NCI-H2107 treated with DMSO at 0.1 percent for 48 hours (cell line): ENCODE data around the gene ARHGAP45.

Source experiments
- DNase-seq: peaks from one replicate; lab custom pipeline; 2025; ENCODE audit not compliant: unreplicated experiment; lab: John Stamatoyannopoulos, UW

ARHGAP45 gene

DNA sequence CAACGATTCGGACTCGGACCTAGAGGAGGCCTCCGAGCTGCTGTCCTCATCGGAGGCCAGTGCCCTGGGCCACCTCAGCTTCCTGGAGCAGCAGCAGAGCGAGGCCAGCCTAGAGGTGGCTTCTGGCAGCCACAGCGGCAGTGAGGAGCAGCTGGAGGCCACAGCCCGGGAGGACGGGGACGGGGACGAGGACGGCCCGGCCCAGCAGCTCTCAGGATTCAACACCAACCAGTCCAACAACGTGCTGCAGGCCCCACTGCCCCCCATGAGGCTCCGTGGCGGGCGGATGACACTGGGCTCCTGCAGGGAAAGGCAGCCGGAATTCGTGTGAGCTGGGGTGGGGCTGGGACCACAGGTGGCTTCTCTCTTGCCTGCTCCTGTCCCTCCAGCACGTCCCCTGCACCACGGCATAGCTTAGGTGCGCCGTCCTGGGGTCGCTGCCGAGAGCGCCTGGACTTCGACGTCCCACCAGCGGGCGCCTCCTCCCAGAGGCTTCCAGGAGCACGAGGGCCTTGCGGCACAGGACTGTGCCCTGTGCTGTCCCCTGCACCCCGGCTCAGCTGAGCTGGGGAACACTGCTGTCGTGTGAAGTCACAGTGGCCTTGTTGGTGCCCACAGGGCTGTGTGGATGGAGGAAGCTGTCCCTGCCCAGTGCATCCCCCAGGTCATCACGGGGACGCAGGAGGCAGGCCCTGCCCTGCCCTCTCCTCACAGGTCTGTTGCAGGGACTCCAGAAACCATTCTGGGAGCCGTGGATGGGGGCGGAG, 18.9 kb downstream of the ARHGAP45 start:
- no peak for DNase-seq

DNA sequence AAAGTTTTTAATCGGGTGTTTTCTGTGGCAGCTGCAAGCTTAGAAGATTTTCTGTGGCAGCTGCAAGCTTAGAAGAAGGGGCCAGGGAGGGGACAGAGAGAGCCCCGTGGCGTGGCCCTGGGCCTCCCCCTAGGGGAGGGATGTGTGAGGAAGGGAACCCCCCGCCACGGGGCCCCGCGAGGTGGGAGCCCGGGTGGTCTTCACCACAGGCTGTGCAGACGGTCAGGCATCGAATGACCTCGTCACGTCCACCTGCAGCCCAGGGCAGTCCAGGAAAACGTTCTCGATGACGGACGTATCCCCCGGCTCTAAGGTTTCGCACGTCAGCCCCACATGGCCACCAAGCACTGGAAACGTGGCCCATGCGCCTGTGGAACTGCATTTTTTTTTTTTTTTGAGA, 19.6 kb downstream of the ARHGAP45 start:
- DNase-seq, result no peak

DNA sequence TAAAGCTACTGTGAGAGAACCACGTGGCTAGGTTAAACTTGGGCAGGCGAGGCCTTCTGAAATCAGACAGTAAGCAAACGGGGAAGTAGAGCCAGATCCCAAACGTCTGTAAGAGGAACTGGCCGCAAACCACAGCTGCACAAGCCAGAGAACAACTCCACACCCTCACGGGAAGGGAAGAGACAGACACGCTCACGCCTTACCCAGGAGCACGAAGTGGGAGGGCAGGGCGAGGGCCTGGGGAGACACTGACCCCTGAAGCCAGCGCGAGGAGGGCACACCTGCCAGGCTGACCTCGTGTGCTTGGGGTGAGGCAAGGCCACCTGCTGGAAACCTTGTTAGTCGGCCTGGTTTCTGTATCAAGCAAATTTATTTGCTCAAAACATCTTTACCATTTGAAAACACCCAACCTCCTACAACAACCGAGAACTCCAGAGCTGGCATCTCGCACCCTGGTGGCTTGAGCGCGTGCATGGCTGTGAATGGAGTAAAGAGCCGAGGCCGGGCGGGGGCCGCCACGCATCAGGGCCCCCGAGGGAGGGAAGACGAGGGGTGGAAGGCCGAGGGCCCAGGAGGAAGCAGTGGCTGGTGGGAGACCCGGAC, 20.9 kb downstream of the ARHGAP45 start:
- DNase-seq, result no peak

DNA sequence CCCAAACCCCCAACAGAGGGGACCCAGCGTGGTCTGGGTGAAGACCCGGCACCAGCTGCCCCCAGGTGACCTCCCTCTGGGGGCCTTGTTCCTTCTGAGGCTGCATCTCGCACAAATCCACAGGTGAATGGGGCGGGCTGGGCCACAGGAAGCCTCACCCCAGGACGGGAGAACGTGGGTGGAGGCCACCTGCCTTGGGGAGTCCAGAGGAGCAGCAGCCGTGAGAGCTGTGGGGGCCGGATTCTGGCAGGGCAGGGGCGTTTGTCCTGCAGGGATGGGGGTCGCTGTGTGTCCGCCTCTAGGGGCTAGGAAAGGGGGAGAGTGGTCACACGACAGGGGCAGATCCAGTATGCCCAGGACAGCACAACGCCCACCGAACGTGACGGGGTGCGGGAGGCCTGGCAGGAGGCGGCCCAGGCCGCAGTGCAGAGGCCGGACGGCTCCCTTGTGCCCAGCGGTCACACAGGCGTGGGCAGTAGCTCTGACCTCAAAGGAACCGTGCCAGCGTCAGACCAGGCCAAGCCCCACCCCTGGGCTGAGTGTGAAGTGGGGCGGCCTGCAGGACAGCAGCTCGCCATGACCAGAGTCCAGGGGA, 21.5 kb downstream of the ARHGAP45 start:
- DNase-seq, result no peak

DNA sequence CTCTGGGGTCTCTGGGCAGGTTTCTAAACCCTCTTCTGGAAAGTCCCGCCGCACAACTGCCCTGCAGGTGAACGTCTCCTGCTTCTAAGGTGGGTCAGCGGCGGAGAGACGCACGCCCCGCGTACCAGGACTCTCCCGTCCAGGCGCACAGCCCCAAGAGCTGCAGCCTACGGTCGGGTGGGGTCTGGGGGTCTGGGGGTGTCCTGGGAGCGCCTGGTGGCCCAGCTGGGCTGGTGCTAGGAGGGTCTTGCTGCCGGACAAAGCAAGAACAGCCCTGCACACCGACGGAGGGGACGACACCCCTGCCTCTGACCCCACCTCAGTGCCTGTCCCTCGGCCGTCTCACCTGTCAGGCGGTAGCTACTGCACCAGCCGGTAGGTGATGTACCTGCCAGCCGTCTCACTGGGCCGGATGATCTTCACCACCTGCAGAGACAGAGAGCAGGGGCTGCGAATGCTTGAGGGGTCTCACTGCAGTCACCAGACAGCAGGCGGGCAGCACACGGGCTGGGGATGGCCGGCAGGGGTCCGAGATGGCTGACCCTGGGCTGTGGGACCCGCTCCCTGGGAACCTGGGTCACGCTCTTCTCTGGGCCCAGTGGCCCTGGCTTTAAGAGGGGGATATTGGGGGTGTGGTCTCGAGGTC, 22.3 kb downstream of the ARHGAP45 start:
- no peak for DNase-seq

DNA sequence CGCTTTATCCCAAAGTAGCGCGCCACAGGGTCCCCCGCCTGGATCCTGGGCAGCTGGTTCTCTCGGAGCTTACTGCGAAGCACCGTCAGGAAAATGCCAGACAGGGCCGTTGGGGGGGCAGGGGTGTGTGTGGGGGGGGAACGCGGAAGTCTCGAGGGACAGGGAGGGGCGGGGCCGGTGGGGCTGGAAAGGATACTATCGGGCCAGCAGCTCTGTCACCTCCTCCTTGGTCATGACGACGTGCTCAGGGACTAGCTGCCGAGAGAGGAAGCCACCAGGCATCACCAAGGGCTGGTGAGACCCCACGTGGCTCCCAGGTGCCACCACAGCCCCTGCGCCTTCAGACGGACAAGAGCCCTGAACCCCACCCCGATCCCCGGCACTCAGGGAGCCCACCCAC, 22.9 kb downstream of the ARHGAP45 start:
- DNase-seq, result no peak

DNA sequence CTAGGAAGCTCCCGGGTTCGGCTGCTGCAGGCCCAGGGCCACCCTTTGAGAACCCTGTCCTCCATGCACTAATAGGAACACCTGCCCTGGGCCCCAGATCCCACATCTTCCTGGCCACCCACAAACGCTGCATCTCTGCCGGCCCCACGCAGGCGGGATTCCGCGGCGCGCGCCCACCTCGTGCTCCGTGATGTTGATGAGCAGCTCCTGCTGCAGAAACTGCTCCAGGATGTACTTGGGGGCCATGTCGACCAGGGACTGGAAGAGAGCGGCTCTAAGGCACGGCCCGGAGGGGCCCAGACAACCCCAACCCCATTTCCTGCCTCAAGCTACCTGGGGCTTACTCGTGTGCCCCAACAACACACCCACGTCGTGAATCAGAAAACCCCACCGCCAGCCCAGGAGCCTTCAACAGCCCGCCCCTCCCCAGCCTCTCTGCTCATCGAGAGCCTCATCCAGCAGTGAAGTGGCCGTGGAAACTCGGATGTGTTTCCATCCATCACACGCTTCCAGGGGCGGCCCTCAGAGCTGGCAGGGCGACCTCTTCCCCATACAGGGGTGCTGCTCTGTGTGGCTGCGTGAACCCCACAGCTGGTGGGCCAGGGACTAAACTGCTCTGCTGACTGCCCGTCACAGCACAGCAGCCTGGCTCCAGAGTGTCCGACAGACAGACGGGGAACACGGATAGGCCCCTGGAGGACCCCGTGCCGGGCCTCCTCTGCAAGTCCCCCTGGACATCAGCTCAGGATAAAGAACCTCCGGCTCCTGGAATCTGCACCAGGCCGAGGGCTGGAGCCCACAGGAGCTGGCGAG, 24.0 kb downstream of the ARHGAP45 start:
- DNase-seq, result no peak

DNA sequence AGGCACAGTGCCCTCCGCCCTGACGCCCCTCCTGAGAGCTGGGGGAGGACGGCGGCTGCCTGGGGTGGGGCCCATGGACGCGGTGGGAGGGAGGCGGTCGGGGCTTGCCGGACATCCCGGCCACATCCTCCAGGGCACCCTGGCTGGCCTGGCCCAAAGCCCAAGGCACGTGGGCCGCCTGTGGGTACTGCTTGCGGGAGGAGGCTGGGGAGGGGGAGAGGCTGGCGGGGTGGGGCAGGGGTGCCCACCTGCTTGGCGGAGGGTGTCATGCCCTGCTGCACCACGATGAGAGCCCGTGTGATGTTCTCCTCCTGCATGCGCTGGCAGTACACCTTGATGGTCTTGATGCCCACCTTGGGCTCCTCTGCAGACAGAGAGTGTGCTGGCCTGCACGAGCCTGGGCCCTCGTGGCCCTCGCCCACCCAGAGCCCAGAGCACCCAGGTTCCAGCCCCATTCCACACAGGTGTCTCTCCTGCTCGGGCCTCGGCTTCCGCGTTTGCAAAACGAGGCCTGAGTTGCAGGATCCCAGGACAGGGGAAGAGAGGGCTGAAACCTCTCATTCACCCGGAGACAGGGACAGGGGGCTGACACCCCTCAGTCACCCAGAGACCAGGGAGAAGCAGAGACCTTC, 24.7 kb downstream of the ARHGAP45 start:
- DNase-seq, result no peak

DNA sequence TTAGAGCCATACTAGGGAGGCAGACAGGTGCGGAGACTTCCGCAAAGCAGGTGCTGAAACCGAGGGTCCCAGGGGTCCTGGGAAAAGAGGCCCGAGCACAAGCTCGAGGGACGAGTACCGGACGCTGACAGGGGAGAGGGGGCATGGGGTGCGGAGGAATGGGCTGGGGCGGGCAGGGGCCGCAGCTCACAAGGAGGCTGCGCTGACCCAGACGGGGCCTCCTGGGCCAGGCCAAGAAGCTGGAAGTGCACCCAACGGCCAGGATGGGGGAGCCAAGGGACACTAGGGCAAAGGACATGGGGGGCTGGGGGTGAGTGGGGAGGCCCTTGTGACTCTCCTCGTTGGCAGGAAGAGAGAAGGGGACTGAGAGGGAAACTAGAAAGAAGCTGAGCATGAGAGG, 26.4 kb downstream of the ARHGAP45 start:
- no peak for DNase-seq

DNA sequence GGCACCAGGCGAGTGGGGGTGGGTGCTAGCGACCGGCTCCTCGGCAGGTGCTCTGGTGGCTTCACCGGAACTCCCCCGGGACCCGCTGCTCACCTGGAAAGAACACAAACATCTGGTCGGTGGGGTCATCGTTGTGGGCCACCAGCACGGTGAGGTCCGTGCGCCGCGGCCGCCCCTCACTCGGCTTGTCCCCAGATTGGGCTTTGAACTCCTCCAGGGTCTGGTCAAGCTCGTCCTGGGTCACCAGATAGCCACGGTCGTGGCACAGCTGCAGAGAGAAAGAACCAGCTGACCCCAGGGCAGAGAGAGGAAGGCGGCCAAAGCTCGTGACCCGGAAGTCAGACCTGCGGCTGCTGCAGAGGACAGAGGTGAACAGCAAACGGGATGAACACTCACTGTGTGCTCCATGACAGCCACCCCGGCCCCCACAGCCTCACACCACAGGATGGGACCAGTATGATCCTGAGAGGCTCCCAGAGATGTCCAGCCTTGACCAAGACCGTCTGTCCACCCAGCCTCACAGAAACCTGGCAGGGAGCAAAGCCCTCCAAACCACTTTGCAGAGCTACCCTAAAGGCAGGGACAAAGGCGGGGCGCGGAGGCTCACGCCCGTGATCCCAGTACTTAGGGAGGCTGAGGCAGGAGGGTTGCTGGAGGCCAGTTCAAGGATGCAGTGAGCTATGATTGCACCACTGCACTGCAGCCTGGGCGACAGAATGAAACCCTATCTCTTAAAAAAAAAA, 27.0 kb downstream of the ARHGAP45 start:
- DNase-seq, result no peak

DNA sequence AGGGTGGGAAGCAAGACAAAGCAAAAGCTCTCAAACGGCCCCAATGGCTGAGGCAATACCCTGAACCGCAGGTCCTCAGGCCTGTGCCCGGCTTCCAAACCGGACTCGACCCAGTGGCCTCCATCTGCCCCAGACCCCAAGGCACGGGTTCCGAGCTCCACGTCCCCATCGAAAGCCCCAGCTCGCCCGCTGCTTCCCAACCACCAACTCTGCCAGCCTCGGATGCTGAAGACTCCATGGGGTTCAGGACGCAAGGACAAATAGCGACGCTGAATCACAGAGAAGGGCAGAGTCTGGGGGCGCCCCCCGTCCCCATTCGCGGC, 27.6 kb downstream of the ARHGAP45 start:
- no peak for DNase-seq

DNA sequence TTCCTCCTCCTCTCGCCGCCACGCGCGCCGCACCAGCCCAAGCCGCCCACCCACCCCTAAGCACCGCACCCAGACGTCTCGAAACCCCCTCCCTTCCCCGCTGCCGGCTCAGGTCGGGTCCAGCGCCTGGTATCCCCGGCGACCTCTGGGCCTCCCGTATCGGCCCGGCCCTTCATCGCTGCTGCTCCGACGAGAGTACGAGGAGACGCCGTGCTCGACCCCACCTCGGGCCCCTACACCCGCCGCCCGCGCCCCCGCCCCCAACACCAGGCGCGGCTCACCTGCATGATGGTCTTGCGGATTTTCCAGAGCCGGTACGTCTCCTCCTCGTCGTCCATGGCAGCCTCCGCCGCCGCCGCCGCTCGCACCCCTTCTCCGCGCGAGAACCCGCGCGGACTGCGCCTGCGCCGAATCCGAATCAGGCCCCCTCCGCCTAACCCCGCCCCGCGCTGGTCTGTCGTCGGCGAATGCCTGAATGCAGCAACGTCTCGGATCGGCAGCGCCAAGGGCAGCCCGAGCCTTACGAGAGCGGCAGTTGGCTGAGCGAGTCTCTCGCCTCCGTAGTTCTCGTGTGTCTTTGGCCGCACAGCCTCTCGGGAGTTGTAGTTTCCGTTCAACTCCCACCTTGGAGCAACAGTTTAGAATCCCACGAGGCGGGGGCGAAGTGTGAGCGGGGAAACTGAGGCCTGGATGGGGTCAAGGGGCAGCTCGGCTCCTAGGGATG, 28.2 kb downstream of the ARHGAP45 start, which contains the start of gene POLR2E:
Gene POLR2E, minus strand, starts transcription at position 398 of the 724 bp plus-strand sequence. Its CDS starts 60 bp downstream, at position 338.
- DNase-seq, result peak; percentile 84

DNA sequence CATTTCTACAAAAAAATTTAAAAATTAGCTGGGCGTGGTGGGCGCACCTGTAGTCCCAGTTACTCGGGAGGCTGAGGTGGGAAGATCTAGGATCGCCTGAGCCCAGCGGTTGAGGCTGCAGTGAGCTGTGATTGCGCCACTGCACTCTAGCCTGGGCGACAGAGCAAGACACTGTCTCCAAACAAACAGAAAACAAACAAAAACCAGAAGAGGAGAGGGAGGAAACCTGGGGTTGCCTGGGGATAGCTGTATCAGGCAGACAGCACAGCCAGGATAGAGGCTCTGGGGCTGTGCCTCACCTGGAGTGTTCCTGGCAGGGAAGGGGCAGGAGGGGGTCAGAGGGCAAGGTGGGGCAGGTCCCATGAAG, 30.8 kb downstream of the ARHGAP45 start:
- DNase-seq, result no peak

DNA sequence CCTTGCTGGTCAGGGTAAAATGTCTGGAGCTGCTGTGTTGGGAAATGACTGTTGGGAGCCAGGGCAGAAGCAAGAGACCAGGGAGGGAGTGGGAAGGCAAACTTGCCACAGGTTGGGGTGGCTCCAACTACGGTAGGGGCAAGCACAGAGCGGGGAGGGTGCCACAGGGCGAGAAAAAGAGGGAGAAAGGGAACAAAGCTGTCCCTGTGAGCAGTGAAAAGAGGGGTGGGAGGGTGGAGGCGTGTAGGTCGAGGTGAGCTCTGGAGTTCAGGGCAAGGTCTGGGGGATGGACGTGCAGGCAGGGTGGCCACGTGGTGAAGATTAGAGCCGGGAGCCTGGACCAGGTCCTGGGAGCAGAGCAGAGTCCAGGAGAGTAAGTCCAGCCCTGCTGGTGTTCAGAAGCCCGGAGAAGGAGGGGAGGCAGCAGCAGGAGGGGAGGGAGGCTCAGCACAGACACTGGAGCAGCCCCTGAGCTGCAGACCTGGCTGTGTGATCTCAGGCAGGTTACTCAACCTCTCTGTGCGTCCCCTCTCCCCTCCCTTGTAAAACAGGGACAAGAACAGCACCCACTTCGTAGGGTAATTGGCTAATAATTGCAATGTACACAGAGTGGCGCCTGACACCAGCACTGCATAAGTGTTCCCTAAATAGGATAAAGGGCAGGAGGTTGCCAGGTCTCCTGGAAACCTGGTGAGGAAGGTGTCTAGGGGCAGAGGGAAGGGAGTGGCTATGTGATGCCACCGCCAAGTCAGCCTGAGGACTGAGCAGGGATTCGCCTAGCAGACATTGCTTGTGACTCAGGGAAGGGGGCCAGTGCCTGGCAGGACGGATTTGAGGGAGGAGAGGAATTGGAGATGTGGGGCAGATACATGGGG, 31.4 kb downstream of the ARHGAP45 start:
- DNase-seq, result no peak

DNA sequence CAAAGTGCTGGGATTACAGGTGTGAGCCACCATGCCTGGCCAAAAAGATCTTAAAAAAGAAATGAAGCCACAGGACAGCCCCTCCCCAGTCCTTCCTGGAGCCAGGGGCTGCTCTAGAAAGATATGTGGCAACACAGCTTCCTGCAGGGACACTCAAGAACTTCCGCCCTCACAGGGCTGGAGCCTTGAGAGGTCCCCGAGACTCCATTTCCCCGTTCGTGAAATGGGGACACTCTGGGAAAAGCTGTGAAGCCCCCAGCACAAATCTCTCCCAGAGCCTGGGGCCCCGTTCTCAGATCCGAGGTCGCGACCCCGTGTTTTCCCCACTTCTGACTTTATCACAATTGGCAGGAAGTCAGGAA, 34.4 kb downstream of the ARHGAP45 start:
- DNase-seq, result no peak

DNA sequence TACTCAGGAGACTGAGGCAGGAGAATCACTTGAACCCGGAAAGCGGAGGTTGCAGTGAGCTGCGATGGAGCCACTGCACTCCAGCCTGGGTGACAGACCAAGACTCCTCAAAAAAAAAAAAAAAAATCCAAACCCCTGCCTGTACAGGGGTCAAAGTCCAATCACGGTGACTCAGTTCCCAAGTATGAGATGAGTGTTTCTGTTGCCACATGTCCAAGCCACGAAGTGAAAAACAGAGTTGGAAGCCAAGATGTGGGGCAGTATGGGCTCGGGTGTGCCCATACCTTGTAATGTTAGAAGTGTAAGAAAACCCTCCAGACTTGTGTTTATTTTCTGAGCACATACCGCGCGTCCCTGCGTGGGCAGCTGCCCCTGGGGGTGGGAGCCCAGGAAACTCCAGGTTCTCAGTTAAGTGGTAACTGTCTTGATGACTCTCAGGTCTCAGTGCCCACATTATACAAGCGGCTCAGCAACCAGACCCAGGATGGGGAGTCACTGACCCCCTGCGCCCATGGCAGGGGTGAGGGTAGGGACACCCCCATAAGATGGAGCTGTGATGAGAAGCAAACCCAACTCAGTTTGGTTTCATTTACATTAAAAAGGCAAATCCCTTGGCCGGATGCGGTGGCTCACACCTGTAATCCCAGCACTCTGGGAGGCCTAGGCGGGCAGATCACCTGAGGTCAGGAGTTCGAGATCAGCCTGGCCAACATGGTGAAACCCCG, 35.6 kb downstream of the ARHGAP45 start:
- no peak for DNase-seq

DNA sequence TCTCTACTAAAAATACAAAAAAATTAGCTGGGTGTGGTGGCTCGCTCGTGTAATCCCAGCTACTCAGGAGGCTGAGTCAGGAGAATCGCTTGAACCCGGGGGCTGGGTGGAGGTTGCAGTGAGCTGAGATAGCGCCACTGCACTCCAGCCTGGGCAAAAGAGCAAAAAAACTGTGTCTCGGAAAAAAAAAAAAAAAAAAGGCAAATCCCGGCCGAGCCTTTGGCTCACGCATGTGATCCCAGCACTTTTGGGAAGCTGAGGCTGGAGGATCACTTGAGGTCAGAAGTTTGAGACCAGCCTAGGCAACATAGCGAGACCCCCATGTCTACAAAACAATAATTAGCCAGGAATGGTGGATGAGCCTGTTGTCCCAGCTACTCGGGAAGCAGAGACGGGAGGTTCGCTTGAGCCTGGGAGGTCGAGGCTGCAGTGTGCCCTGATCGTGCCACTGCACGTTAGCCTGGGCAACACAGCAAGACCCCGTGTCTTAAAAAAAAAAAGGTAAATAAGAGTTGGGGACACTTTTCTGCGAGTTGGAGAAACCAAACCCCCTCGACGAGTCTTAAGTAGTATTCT, 36.3 kb downstream of the ARHGAP45 start:
- no peak for DNase-seq
